MM.1S (cell line): ENCODE data around the gene SEZ6L.

Source experiments
- DNase-seq: peaks from one replicate; pipeline ENCODE4 v3.0.0-alpha.2; 2015
- H2AFZ ChIP-seq: fragments of 300-600 bp; sonication (generic); 2 replicates; pipeline ENCODE4 v1.6.0; 2016; ENCODE audit warnings: antibody characterized with exemption, low read length
- H3F3A ChIP-seq: fragments of 300-600 bp; sonication (generic); 2 replicates; pipeline ENCODE4 v1.6.1; 2016; ENCODE audit warnings: mild to moderate bottlenecking, antibody characterized with exemption, low read length, moderate library complexity, mixed read lengths; ENCODE audit not compliant: insufficient read depth
- H3K27ac ChIP-seq: fragments of 300-600 bp; sonication (generic); 2 replicates; pipeline ENCODE4 v1.5.1; 2016; ENCODE audit warnings: mild to moderate bottlenecking, low read length
- H3K27me3 ChIP-seq: fragments of 300-600 bp; sonication (generic); replicated peaks from 2 replicates; pipeline ENCODE4 v1.6.0; 2016; ENCODE audit warnings: low read length; ENCODE audit not compliant: insufficient read depth
- H3K36me3 ChIP-seq: fragments of 300-600 bp; sonication (generic); replicated peaks from 2 replicates; pipeline ENCODE4 v1.6.1; 2016; ENCODE audit warnings: mild to moderate bottlenecking, low read length, mixed read lengths; ENCODE audit not compliant: insufficient read depth
- H3K4me1 ChIP-seq: fragments of 300-600 bp; sonication (generic); 2 replicates; pipeline ENCODE4 v1.6.1; 2016; ENCODE audit warnings: low read length, mixed read lengths
- H3K4me2 ChIP-seq: fragments of 300-600 bp; sonication (generic); 2 replicates; pipeline ENCODE4 v1.6.0; 2016; ENCODE audit warnings: low read depth, low read length
- H3K4me3 ChIP-seq: fragments of 300-600 bp; sonication (generic); 2 replicates; pipeline ENCODE4 v1.5.1; 2016; ENCODE audit warnings: low read length, mixed read lengths
- H3K79me2 ChIP-seq: fragments of 300-600 bp; sonication (generic); 2 replicates; pipeline ENCODE4 v1.6.1; 2016; ENCODE audit warnings: mixed run types, low read length, mixed read lengths
- H3K9ac ChIP-seq: fragments of 300-600 bp; sonication (generic); 2 replicates; pipeline ENCODE4 v1.6.1; 2016; ENCODE audit warnings: low read length, mixed read lengths
- H3K9me2 ChIP-seq: fragments of 300-600 bp; sonication (generic); replicated peaks from 2 replicates; pipeline ENCODE4 v1.6.1; 2016; ENCODE audit warnings: mild to moderate bottlenecking, low read length, mixed read lengths; ENCODE audit not compliant: insufficient read depth
- H3K9me3 ChIP-seq: fragments of 300-600 bp; sonication (generic); replicated peaks from 2 replicates; pipeline ENCODE4 v1.6.1; 2016; ENCODE audit warnings: mild to moderate bottlenecking, low read length, mixed read lengths; ENCODE audit not compliant: insufficient read depth
- H4K20me1 ChIP-seq: fragments of 300-600 bp; sonication (generic); 2 replicates; pipeline ENCODE4 v1.6.1; 2016; ENCODE audit warnings: mild to moderate bottlenecking, low read length, moderate library complexity, mixed read lengths; ENCODE audit not compliant: insufficient read depth
- CTCF ChIP-seq: fragments of 300-600 bp; sonication (generic); IDR thresholded peaks from 2 replicates; pipeline ENCODE4 v1.5.1; 2016; ENCODE audit warnings: antibody characterized with exemption, low read length, mixed read lengths
- EZH2 ChIP-seq: fragments of 300-600 bp; sonication (generic); optimal IDR thresholded peaks from 2 replicates; pipeline ENCODE3; 2017; ENCODE audit warnings: low read depth, mild to moderate bottlenecking, antibody characterized with exemption, low read length, mixed read lengths
- EZH2phosphoT487 ChIP-seq: fragments of 300-600 bp; sonication (generic); IDR thresholded peaks from 2 replicates; pipeline ENCODE4 v1.6.1; 2018; ENCODE audit warnings: antibody characterized with exemption, low read length

The SEZ6L gene

DNA sequence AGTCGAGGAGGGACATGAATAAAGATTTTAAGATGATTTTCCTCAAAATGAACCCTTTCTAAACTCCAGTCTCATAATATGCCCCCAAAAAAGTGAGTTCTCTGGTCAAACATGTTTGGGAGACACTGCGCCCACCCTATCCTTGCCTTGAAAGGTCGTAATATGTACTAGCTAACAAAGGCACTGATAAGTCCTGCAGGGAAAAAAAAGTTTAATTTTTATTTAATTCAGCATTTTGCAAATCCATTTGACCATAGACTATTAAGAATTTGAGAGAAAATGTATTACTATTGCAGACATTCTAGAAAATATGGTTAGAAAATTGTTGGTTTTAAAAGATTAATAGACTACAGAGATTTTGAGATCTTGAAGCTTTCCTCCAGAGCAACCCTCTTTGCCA lies 139.2 kb downstream of the SEZ6L start:
- Histone ChIP-seq H3K4me2 (no peak overlapping the region), H3K9ac (no peak overlapping the region), H4K20me1 (no peaks in the 10 kb centered on the region), H3K27ac (no peak overlapping the region), H3K27me3 (peaks cover 86% of the 10 kb centered on the region), H3K79me2 (no peaks in the 10 kb centered on the region), H3K4me1 (no peaks in the 10 kb centered on the region), H3K9me3 (no peaks in the 10 kb centered on the region), H2AFZ (no peak overlapping the region), H3K36me3 (no peaks in the 10 kb centered on the region), H3K4me3 (no peak overlapping the region), H3K9me2 (no peaks in the 10 kb centered on the region), H3F3A (no peaks in the 10 kb centered on the region)
- no peak for TF ChIP-seq CTCF
- no peak for TF ChIP-seq EZH2phosphoT487
- no peak for TF ChIP-seq EZH2
- DNase-seq, result no peak

GRCh38 chr22:26310616-26311015 lies 141.4 kb downstream of the SEZ6L start:
- Histone ChIP-seq H3K9ac (no peak overlapping the region), H3K4me3 (no peak overlapping the region), H3K27ac (no peak overlapping the region), H2AFZ (no peak overlapping the region), H3K9me2 (no peaks in the 10 kb centered on the region), H3K9me3 (no peaks in the 10 kb centered on the region), H3K27me3 (peaks cover 89% of the 10 kb centered on the region), H3K4me1 (no peaks in the 10 kb centered on the region), H3K79me2 (no peaks in the 10 kb centered on the region), H4K20me1 (no peaks in the 10 kb centered on the region), H3K4me2 (no peak overlapping the region), H3K36me3 (no peaks in the 10 kb centered on the region), H3F3A (no peaks in the 10 kb centered on the region)
- DNase-seq, result no peak
- TF ChIP-seq CTCF, result no peak
- TF ChIP-seq EZH2, result no peak
- no peak for TF ChIP-seq EZH2phosphoT487

GRCh38 chr22:26313291-26313690 lies 144.0 kb downstream of the SEZ6L start:
- Histone ChIP-seq H3K27me3 (peaks cover 84% of the 10 kb centered on the region), H3K9ac (no peak overlapping the region), H3K9me2 (no peaks in the 10 kb centered on the region), H3K4me2 (no peak overlapping the region), H3K4me1 (no peaks in the 10 kb centered on the region), H2AFZ (no peak overlapping the region), H3F3A (no peaks in the 10 kb centered on the region), H4K20me1 (no peaks in the 10 kb centered on the region), H3K27ac (no peak overlapping the region), H3K36me3 (no peaks in the 10 kb centered on the region), H3K9me3 (no peaks in the 10 kb centered on the region), H3K79me2 (no peaks in the 10 kb centered on the region), H3K4me3 (no peak overlapping the region)
- TF ChIP-seq EZH2phosphoT487 (no peak), EZH2 (no peak), CTCF (no peak)
- no peak for DNase-seq
